ENCODE data around the gene USP38.

DNA sequence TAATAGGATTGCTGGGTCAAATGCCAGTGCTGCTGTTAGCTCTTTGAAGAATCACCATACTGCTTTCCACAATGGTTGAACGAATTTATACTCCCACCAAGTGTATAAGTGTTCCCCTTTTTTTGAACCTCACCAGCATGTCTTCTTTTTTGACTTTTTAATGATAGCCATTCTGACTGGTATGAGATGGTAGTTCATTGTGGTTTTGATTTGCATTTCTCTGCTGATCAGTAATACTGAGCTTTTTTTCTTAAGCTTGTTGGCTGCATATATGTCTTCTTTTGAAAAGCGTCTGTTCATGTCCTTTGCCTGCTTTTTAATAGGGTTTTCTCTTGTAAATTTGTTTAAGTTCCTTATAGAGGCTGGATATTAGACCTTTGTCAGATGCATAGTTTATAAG is 14.8 kb downstream of the USP38 start:
- TF ChIP-seq CTCF (IDR thresholded peaks at IDR 0.05) (no peak), POLR2A (IDR thresholded peaks at IDR 0.05) (no peak)
